Fibroblast of the aortic adventitia (primary cell): Measurements from ENCODE around the gene TBX18. TPM values are rescaled to one million over a fixed set of nuclear protein-coding genes. Genes with fewer than 3 reads are reported as not detected.

Experiments used
- DNase-seq: peaks from one replicate; pipeline ENCODE4 v3.0.0-alpha.2; 2010; ENCODE audit warnings: low read depth
- H3K4me3 ChIP-seq: 2 replicates; pipeline ENCODE4 v1.5.1; 2011; ENCODE audit warnings: low read depth, mild to moderate bottlenecking, control low read depth, low read length, moderate library complexity
- total RNA-seq: library from RNA; depleted of rRNA; stranded (reverse); fragments of >200 nt; gene quantifications from 2 replicates; pipeline ENCODE4 v1.2.3, GENCODE V29; 2012; ENCODE audit warnings: low replicate concordance
- TF ChIP-seq, protein P1 (sequence below): IDR thresholded peaks from 2 replicates; pipeline ENCODE4 v1.5.1; 2011; ENCODE audit warnings: mild to moderate bottlenecking, low read length, control low read depth, inconsistent platforms; ENCODE audit not compliant: insufficient read depth

The TBX18 gene
- total RNA-seq, 1 donor = 27.1 TPM

DNA sequence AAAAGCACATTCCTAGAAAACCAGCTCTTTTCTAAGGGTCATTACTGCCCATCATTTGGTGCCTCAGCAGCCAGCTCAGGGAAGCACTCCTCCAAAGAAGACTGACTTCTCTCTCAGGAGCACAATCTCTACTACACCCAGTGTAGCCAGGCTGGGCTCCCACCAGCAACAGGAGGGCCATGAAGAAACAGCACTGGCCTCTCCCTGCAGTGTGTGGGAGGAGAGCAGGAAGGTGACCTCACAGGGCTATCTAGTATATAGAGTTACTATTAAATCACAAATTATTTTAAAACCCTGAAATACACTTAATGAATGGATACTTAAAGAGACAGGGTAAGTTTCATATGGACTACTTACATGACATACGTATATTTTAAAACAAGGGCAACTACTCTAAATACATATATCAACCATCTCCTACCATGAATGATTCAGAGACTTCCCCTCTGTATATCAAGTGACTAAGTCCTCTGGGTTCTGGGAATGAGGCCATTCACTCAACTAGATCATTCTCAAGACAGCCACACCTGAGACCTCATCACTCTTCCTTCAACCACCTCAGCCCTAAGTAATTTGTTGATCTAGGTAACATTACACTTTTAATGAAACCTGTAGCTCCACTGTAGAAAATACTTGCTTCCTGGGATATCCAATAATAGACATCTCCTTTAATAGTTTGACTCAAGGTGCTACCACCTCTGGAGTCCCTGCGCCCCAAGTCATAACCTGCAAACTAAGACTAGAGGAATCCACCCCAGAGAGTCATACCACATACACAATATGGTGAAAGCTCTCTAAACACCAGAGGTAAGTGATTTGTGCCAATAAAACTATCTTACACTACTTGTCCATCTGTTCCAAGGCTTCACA is 25.2 kb downstream of the TBX18 start:
- H3K4me3 ChIP-seq = no peak overlapping the region
- TF ChIP-seq, protein P1, sequence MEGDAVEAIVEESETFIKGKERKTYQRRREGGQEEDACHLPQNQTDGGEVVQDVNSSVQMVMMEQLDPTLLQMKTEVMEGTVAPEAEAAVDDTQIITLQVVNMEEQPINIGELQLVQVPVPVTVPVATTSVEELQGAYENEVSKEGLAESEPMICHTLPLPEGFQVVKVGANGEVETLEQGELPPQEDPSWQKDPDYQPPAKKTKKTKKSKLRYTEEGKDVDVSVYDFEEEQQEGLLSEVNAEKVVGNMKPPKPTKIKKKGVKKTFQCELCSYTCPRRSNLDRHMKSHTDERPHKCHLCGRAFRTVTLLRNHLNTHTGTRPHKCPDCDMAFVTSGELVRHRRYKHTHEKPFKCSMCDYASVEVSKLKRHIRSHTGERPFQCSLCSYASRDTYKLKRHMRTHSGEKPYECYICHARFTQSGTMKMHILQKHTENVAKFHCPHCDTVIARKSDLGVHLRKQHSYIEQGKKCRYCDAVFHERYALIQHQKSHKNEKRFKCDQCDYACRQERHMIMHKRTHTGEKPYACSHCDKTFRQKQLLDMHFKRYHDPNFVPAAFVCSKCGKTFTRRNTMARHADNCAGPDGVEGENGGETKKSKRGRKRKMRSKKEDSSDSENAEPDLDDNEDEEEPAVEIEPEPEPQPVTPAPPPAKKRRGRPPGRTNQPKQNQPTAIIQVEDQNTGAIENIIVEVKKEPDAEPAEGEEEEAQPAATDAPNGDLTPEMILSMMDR = no peak
- DNase-seq = no peak

DNA sequence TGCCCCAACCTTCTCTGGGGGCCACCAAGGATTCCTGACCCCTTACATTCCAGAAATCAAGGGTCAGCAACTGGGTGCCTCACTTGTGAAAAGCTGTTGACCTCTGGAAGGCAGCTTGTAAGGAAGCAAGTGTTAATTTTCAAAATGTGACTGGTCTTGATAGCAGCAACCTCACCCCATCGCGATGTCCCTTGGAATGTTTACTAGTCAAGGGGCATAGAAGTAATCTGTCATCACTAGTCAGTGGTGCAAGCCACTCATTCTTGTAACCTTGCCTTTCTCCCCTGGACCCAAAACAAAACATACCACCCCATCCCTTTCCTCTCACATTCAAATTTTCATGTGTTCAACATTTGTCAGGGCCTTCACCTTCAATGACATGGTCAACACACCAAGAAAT is 30.5 kb downstream of the TBX18 start:
- no peak for DNase-seq
- no peak overlapping the region for H3K4me3 ChIP-seq

DNA sequence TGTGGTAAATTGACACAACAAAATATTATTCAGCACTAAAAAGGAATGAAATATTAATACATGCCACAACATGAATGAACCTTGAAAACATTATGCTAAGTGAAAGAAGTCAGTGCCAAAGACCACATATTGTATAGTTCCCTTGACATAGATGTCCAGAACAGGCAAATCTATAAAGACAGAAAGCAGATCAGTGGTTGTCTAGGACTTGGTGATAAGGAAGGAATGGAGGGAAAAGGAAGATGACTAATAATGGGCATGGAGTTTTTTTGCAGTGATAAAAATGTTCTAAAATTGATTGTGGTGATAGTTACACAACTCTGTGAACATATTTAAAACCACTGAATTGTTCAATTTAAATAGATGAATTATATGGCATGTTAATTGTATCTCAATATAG is 32.5 kb downstream of the TBX18 start:
- TF ChIP-seq, protein P1 = no peak
- H3K4me3 ChIP-seq = no peak overlapping the region
- DNase-seq = peak; percentile 57

More for the DNA sequence above, 30.5 kb downstream of the TBX18 start:
- TF ChIP-seq, protein P1 = no peak

DNA sequence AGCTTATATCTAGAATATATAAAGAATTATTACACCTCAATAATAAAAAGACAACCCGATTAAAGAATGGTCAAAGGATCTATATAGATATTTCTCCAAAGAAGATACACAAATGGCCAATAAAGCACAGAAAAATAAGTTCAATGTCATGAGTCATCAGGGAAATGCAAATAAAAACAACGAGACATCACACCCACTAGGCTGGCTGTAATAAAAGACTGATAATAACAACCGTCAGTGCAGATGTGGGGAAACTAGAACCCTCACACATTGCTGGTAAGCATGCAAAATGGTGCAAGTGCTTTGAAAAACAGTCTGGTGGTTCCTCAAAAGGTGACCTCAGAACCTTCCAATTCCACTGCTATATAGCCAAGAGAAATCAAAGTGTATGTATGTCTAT is 33.0 kb downstream of the TBX18 start:
- no peak overlapping the region for H3K4me3 ChIP-seq
- no peak for DNase-seq
- TF ChIP-seq, protein P1 = no peak

DNA sequence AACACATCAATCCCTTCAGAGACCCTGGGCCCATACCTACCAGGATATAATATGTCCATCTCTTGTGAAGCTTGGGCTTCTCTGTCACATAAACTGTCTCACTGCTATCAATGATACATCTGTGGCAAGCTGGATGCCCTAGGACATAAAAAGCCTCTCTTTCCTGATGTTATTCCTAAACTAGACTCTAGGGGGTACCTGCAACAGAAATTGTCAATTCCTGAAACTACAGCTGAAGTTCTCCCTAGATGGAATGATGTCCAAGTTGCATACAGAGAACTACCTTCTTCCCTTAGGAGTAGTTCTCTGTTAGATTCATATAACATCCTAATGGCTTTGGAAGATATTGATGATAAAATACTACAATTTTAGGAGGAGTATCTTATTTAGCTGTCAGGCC is 35.8 kb downstream of the TBX18 start:
- no peak for DNase-seq
- H3K4me3 ChIP-seq = no peak overlapping the region
- TF ChIP-seq, protein P1 = peak; percentile 47

DNA sequence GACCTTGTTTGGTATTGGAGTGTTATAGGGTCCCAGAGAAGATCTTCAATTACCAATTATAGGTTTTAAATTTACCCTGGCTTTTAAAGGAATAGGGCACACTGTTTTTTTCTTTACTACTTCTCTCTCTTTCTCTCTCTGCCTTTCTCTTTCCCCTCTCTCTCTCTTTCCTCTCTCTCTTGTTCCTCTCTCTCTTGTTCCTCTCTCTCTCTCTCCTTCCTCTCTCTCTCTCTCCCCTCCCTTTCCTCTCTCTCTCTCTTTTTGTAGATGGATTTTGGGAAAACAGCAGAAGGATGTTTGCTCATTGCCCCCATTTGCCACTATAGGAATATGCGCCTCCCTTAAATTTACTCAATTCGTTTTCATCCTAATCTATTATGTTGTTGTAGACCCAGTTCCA is 45.2 kb downstream of the TBX18 start:
- H3K4me3 ChIP-seq = no peak overlapping the region
- DNase-seq = no peak
- TF ChIP-seq, protein P1 = no peak
